RWPE1 (cell line): ENCODE results near the gene RBSN.

ENCODE experiments used
- CTCF ChIA-PET: fragments of 350-600 bp; sonication (Branson Sonifier 250); formaldehyde crosslinking; extraction: SDS; loops from one replicate; lab custom pipeline; 2021; lab: Yijun Ruan, JAX
- POLR2A ChIA-PET: fragments of 400-600 bp; formaldehyde crosslinking; extraction: SDS; loops from one replicate; lab custom pipeline; 2020; ENCODE audit warnings: antibody characterized with exemption; ENCODE audit not compliant: low non-redundant PET; lab: Yijun Ruan, JAX
- DNase-seq: peaks from one replicate; pipeline ENCODE4 v3.0.0; 2012; ENCODE audit warnings: low spot score
- H3K27ac ChIP-seq: fragments of 450-650 bp; 2 replicates; pipeline ENCODE4 v1.5.1; 2017
- CTCF ChIP-seq: fragments of 450-650 bp; conservative IDR thresholded peaks from 2 replicates; pipeline ENCODE4 v1.5.1; 2017; ENCODE audit warnings: low read depth, mild to moderate bottlenecking

RBSN gene

GRCh38 chr3:15102256-15102655 lies 3.3 kb upstream of the RBSN start:
- no peak for TF ChIP-seq CTCF
- peak overlapping the region; percentile 89 for H3K27ac ChIP-seq
- DNase-seq = peak; percentile 20
- POLR2A ChIA-PET = no interaction called here
- CTCF ChIA-PET = interaction anchor here (0.7 kb wide), 1 partner anchor 439 kb away, joined by 7 read pairs; no protein-coding TSS in a partner anchor

GRCh38 chr3:15099364-15100098 lies 583 bp upstream of the RBSN start:
- TF ChIP-seq CTCF = no peak
- POLR2A ChIA-PET = no interaction called here
- CTCF ChIA-PET = no interaction called here
- H3K27ac ChIP-seq = peak overlapping the region; percentile 74
- no peak for DNase-seq

GRCh38 chr3:15097891-15098290 lies 1.1 kb downstream of the RBSN start:
- CTCF ChIA-PET = interaction anchor here (0.7 kb wide), 1 partner anchor 118 kb away, joined by 3 read pairs; no protein-coding TSS in a partner anchor
- DNase-seq = no peak
- no peak for TF ChIP-seq CTCF
- POLR2A ChIA-PET = no interaction called here
- no peak overlapping the region for H3K27ac ChIP-seq

GRCh38 chr3:15096046-15096445 lies 2.9 kb downstream of the RBSN start:
- H3K27ac ChIP-seq = no peak overlapping the region
- DNase-seq = no peak
- CTCF ChIA-PET = no interaction called here
- POLR2A ChIA-PET = no interaction called here
- no peak for TF ChIP-seq CTCF

- no peak overlapping the region for H3K27ac ChIP-seq
- ChIA-PET CTCF (interaction anchor here (0.5 kb wide), 1 partner anchor 108 kb away, joined by 3 read pairs; no protein-coding TSS in a partner anchor), POLR2A (no interaction called here)
- DNase-seq = no peak
- no peak for TF ChIP-seq CTCF
Measured at GRCh38 chr3:15094187-15094875, 4.6 kb downstream of the RBSN start.

GRCh38 chr3:15092686-15093085 lies 6.3 kb downstream of the RBSN start:
- POLR2A ChIA-PET = no interaction called here
- no peak for DNase-seq

More at GRCh38 chr3:15092686-15093085, 6.3 kb downstream of the RBSN start:
- no peak overlapping the region for H3K27ac ChIP-seq
- TF ChIP-seq CTCF = no peak
- CTCF ChIA-PET = no interaction called here
